Omental fat pad (tissue), 4 donors: ENCODE results near the gene GPR137B. TPM values are rescaled to one million over a fixed set of nuclear protein-coding genes. Genes with fewer than 3 reads are reported as not detected.

Experiments
- ATAC-seq: fragments of 150-250 bp; one replicate; pipeline ENCODE4 v1.9.1; 2016; ENCODE audit warnings: mild to moderate bottlenecking, moderate library complexity; ENCODE audit not compliant: low FRiP score
- DNase-seq: peaks from one replicate; pipeline ENCODE4 v3.0.0-alpha.2; 2019; ENCODE audit warnings: low spot score
- CTCF ChIP-seq, 3 donors: fragments of 450-650 bp; IDR thresholded peaks; one replicate each; pipeline ENCODE4 v1.5.1; 2016 to 2017; ENCODE audit warnings: antibody characterized with exemption in 3 of 3, mild to moderate bottlenecking in 3 of 3, moderate library complexity in 2 of 3
- total RNA-seq, 4 donors: library from RNA; depleted of rRNA; stranded (reverse); fragments of >200 nt; gene quantifications; one replicate each; pipeline ENCODE4 v1.1.0, GENCODE V29; 2016

Gene GPR137B
- total RNA-seq, 4 donors from 2014 or later, result 13.7 to 37.7 (median 26.0) TPM

GRCh38 chr1:236117710-236118109 lies 24.6 kb upstream of the GPR137B start:
- no peak for ATAC-seq
- no peak for DNase-seq
- no peak for TF ChIP-seq CTCF (IDR thresholded peaks at IDR 0.05)

GRCh38 chr1:236119943-236120484 lies 22.3 kb upstream of the GPR137B start:
- no peak for TF ChIP-seq CTCF (IDR thresholded peaks at IDR 0.05)
- DNase-seq, result no peak
- no peak for ATAC-seq

GRCh38 chr1:236120721-236121153 lies 21.6 kb upstream of the GPR137B start:
- DNase-seq (no peak), ATAC-seq (no peak)
- no peak for TF ChIP-seq CTCF (IDR thresholded peaks at IDR 0.05)

GRCh38 chr1:236122176-236122575 lies 20.2 kb upstream of the GPR137B start:
- ATAC-seq, result no peak
- TF ChIP-seq CTCF (IDR thresholded peaks at IDR 0.05), result no peak
- no peak for DNase-seq

- no peak for ATAC-seq
- no peak for DNase-seq
- TF ChIP-seq CTCF (IDR thresholded peaks at IDR 0.05), result no peak
These were observed 18.8 kb upstream of the GPR137B start for GRCh38 chr1:236123563-236123962.

GRCh38 chr1:236124965-236125364 lies 17.4 kb upstream of the GPR137B start:
- no peak for TF ChIP-seq CTCF (IDR thresholded peaks at IDR 0.05)

GRCh38 chr1:236127045-236127444 lies 15.3 kb upstream of the GPR137B start:
- TF ChIP-seq CTCF (IDR thresholded peaks at IDR 0.05), result no peak
- no peak for DNase-seq
- ATAC-seq, result no peak

More at GRCh38 chr1:236124965-236125364, 17.4 kb upstream of the GPR137B start:
- ATAC-seq (no peak), DNase-seq (no peak)
